ENCODE data around the gene GSTCD.
"Not testable (repeated sequence)": the region's sequence is repeated elsewhere in the genome, so short reads cannot be mapped to it uniquely, and the experiment has no call there.

GRCh38 chr4:105775760-105776415, 67.3 kb downstream of the GSTCD start:
- not testable (repeated sequence) for TF ChIP-seq POLR2A, CTCF (IDR thresholded peaks at IDR 0.05)
